ENCODE measurements around the gene OR2K2.
"Not testable (repeated sequence)": the region's sequence is repeated elsewhere in the genome, so short reads cannot be mapped to it uniquely, and the experiment has no call there.

OR2K2 gene

DNA sequence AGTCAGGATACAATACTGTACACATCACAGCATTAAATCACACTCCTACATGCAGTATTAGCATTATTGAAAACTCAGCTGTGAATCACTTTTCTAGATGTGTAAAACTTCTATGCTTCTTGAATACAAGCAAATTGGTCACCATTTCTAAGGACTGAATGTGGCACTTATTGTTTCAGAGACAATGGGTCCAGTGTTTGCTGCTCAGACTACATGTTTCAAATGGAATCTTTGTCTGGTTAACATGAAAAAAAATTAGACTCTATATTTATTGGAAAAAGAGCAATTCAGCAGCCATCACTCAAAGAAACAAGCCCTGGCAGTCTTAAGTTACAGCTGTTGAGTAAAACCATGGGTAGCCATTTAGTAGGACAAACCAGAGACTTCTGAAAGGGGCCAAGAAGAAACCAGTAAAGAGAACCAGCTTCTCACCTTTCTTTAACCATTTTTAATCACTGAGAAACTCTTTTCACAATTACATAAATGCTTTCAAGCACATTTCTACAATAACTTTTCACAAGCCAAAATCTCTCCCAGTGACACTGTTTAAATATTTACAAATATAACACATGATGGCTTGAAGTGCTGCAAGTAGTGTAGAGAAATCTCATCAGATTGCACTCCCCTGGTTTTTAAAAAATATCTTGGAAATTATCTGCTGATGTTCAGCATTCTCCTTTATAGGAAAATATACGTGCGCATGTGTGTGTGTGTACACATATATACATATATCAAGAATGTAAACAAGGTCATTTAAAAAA lies 35.2 kb downstream of the OR2K2 start:
- Histone ChIP-seq H3K4me1 (ENCODE audit: control insufficient read depth, insufficient read depth, low read length) (peaks cover 5% of the 10 kb centered on the region), H3K4me3 (ENCODE audit: low read depth, low read length) (no peak overlapping the region), H3K9me3 (ENCODE audit: control insufficient read depth, insufficient read depth, low read length) (no peaks in the 10 kb centered on the region), H3K36me3 (ENCODE audit: control insufficient read depth, insufficient read depth, low read length) (no peaks in the 10 kb centered on the region), H3K27me3 (ENCODE audit: control insufficient read depth, insufficient read depth, low read length) (no peaks in the 10 kb centered on the region), H3K9ac (ENCODE audit: low read depth, low read length) (no peak overlapping the region)

DNA sequence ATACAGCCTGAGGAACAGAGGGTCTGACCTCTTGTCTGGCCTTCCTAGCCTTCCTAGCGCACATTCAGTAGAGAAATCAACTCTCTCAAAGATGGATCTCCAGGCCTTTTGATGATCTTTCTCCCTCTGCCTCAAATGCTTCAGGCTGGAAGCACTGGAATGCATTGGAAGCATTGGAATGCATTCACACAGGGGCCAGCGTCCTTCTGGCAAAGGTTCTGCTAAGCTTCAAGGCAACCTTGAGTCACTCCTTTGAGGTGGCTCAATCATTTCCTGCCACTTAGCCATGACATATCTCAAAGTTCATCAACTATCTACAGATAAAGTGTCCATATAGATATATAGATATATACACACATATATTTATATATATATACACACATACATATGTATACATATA lies 42.9 kb downstream of the OR2K2 start:
- H3K9ac ChIP-seq (ENCODE audit: low read depth, low read length) = no peak overlapping the region
- no peak overlapping the region for H3K4me3 ChIP-seq (ENCODE audit: low read depth, low read length)
- no peaks in the 10 kb centered on the region for H3K36me3 ChIP-seq (ENCODE audit: control insufficient read depth, insufficient read depth, low read length)
- no peaks in the 10 kb centered on the region for H3K27me3 ChIP-seq (ENCODE audit: control insufficient read depth, insufficient read depth, low read length)
- H3K9me3 ChIP-seq (ENCODE audit: control insufficient read depth, insufficient read depth, low read length) = no peaks in the 10 kb centered on the region
- no peaks in the 10 kb centered on the region for H3K4me1 ChIP-seq (ENCODE audit: control insufficient read depth, insufficient read depth, low read length)

DNA sequence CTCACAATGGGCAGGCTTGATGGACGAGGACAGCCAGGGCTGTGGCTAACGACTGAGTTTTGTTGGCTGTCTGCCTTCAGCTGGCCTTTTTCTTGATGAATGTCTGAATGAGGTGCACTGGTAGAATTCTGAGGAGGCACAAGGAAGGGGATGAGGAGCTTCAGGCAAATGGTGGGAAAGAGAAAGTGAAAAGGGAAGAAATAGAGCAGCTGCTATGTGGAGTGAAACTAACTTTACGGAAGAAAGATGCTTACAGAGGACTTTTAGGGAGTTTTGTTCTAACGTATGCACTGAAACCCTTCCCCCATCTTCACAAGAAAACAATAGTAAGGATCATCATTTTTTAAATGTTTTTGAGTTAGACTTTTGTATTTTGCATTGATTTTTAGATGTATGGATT lies 45.3 kb downstream of the OR2K2 start:
- H3K9ac ChIP-seq (ENCODE audit: low read depth, low read length) = no peak overlapping the region
- no peaks in the 10 kb centered on the region for H3K27me3 ChIP-seq (ENCODE audit: control insufficient read depth, insufficient read depth, low read length)
- H3K4me1 ChIP-seq (ENCODE audit: control insufficient read depth, insufficient read depth, low read length) = no peaks in the 10 kb centered on the region

DNA sequence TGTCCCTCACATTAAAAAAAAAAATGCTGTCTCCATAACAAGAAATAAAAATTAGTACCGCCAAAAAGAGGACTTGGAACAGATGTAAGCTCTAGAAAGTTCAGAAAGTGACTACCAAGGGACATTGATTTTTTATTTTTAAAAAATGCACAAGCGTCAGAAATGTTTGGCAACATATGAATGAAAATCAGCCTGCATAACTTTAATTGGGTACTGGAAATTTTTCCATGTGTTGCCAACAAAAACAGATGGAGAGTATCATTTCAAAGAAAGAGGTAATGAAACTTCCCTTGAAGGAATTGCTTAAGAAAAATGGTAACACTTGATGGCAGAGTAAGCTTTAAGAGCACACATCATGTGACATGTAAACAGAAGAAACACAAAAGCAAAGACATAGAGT lies 47.2 kb downstream of the OR2K2 start:
- H3K36me3 ChIP-seq (ENCODE audit: control insufficient read depth, insufficient read depth, low read length) = no peaks in the 10 kb centered on the region
- no peaks in the 10 kb centered on the region for H3K27me3 ChIP-seq (ENCODE audit: control insufficient read depth, insufficient read depth, low read length)
- no peak overlapping the region for H3K9ac ChIP-seq (ENCODE audit: low read depth, low read length)
- H3K4me3 ChIP-seq (ENCODE audit: low read depth, low read length) = no peak overlapping the region
- H3K9me3 ChIP-seq (ENCODE audit: control insufficient read depth, insufficient read depth, low read length) = no peaks in the 10 kb centered on the region
- H3K4me1 ChIP-seq (ENCODE audit: control insufficient read depth, insufficient read depth, low read length) = no peaks in the 10 kb centered on the region

More for the DNA sequence above, 45.3 kb downstream of the OR2K2 start:
- Histone ChIP-seq H3K4me3 (ENCODE audit: low read depth, low read length) (no peak overlapping the region), H3K36me3 (ENCODE audit: control insufficient read depth, insufficient read depth, low read length) (no peaks in the 10 kb centered on the region), H3K9me3 (ENCODE audit: control insufficient read depth, insufficient read depth, low read length) (no peaks in the 10 kb centered on the region)

DNA sequence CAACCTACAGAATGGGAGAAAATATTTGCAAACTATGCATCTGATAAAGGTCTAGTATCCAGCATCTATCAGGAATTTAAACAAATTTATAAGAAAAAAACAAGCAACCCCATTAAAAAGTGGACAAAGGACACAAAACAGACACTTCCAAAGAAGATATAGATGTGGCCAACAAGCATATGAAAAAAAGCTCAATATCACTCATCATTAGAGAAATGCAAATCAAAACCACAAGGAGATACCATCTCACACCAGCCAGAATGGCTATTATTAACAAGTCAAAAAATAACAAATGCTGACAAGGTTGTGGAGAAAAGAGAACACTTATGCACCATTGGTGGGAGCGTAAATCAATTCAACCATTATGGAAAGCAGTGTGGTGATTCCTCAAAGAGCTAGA lies 49.2 kb downstream of the OR2K2 start:
- H3K36me3 ChIP-seq (ENCODE audit: control insufficient read depth, insufficient read depth, low read length); H3K27me3 ChIP-seq (ENCODE audit: control insufficient read depth, insufficient read depth, low read length); H3K4me3 ChIP-seq (ENCODE audit: low read depth, low read length); H3K9me3 ChIP-seq (ENCODE audit: control insufficient read depth, insufficient read depth, low read length); H3K9ac ChIP-seq (ENCODE audit: low read depth, low read length); H3K4me1 ChIP-seq (ENCODE audit: control insufficient read depth, insufficient read depth, low read length): not testable (repeated sequence)
